MM.1S (cell line): Measurements from ENCODE around the gene USF3.

ENCODE experiments used
- DNase-seq: peaks from one replicate; pipeline ENCODE4 v3.0.0-alpha.2; 2015
- H2AFZ ChIP-seq: fragments of 300-600 bp; sonication (generic); 2 replicates; pipeline ENCODE4 v1.6.0; 2016; ENCODE audit warnings: antibody characterized with exemption, low read length
- H3F3A ChIP-seq: fragments of 300-600 bp; sonication (generic); 2 replicates; pipeline ENCODE4 v1.6.1; 2016; ENCODE audit warnings: mild to moderate bottlenecking, antibody characterized with exemption, low read length, moderate library complexity, mixed read lengths; ENCODE audit not compliant: insufficient read depth
- H3K27ac ChIP-seq: fragments of 300-600 bp; sonication (generic); 2 replicates; pipeline ENCODE4 v1.5.1; 2016; ENCODE audit warnings: mild to moderate bottlenecking, low read length
- H3K27me3 ChIP-seq: fragments of 300-600 bp; sonication (generic); replicated peaks from 2 replicates; pipeline ENCODE4 v1.6.0; 2016; ENCODE audit warnings: low read length; ENCODE audit not compliant: insufficient read depth
- H3K36me3 ChIP-seq: fragments of 300-600 bp; sonication (generic); replicated peaks from 2 replicates; pipeline ENCODE4 v1.6.1; 2016; ENCODE audit warnings: mild to moderate bottlenecking, low read length, mixed read lengths; ENCODE audit not compliant: insufficient read depth
- H3K4me1 ChIP-seq: fragments of 300-600 bp; sonication (generic); 2 replicates; pipeline ENCODE4 v1.6.1; 2016; ENCODE audit warnings: low read length, mixed read lengths
- H3K4me2 ChIP-seq: fragments of 300-600 bp; sonication (generic); 2 replicates; pipeline ENCODE4 v1.6.0; 2016; ENCODE audit warnings: low read depth, low read length
- H3K4me3 ChIP-seq: fragments of 300-600 bp; sonication (generic); 2 replicates; pipeline ENCODE4 v1.5.1; 2016; ENCODE audit warnings: low read length, mixed read lengths
- H3K79me2 ChIP-seq: fragments of 300-600 bp; sonication (generic); 2 replicates; pipeline ENCODE4 v1.6.1; 2016; ENCODE audit warnings: mixed run types, low read length, mixed read lengths
- H3K9ac ChIP-seq: fragments of 300-600 bp; sonication (generic); 2 replicates; pipeline ENCODE4 v1.6.1; 2016; ENCODE audit warnings: low read length, mixed read lengths
- H3K9me2 ChIP-seq: fragments of 300-600 bp; sonication (generic); replicated peaks from 2 replicates; pipeline ENCODE4 v1.6.1; 2016; ENCODE audit warnings: mild to moderate bottlenecking, low read length, mixed read lengths; ENCODE audit not compliant: insufficient read depth
- H3K9me3 ChIP-seq: fragments of 300-600 bp; sonication (generic); replicated peaks from 2 replicates; pipeline ENCODE4 v1.6.1; 2016; ENCODE audit warnings: mild to moderate bottlenecking, low read length, mixed read lengths; ENCODE audit not compliant: insufficient read depth
- H4K20me1 ChIP-seq: fragments of 300-600 bp; sonication (generic); 2 replicates; pipeline ENCODE4 v1.6.1; 2016; ENCODE audit warnings: mild to moderate bottlenecking, low read length, moderate library complexity, mixed read lengths; ENCODE audit not compliant: insufficient read depth
- CTCF ChIP-seq: fragments of 300-600 bp; sonication (generic); IDR thresholded peaks from 2 replicates; pipeline ENCODE4 v1.5.1; 2016; ENCODE audit warnings: antibody characterized with exemption, low read length, mixed read lengths
- EZH2 ChIP-seq: fragments of 300-600 bp; sonication (generic); optimal IDR thresholded peaks from 2 replicates; pipeline ENCODE3; 2017; ENCODE audit warnings: low read depth, mild to moderate bottlenecking, antibody characterized with exemption, low read length, mixed read lengths
- EZH2phosphoT487 ChIP-seq: fragments of 300-600 bp; sonication (generic); IDR thresholded peaks from 2 replicates; pipeline ENCODE4 v1.6.1; 2018; ENCODE audit warnings: antibody characterized with exemption, low read length

USF3 gene

GRCh38 chr3:113695786-113696645 lies at the start of gene USF3:
TSS of gene USF3 (minus strand) at chr3:113696642. CDS start at chr3:113674878, 21,764 bp downstream.
- Histone ChIP-seq H3K9ac (peak within 1 kb of the TSS; percentile 86), H3K27me3 (no peaks in the 10 kb centered on the region), H3K36me3 (no peaks in the 10 kb centered on the region), H3K4me2 (peak within 1 kb of the TSS; percentile 86), H3K27ac (peak within 1 kb of the TSS; percentile 73; the same call in 1 of the 2 replicates), H3K9me3 (no peaks in the 10 kb centered on the region), H3K4me3 (peak within 1 kb of the TSS; percentile 94), H3K79me2 (peaks cover 47% of the 10 kb centered on the region), H4K20me1 (no peaks in the 10 kb centered on the region), H3K4me1 (peaks cover 11% of the 10 kb centered on the region), H2AFZ (peak within 1 kb of the TSS; percentile 98), H3K9me2 (no peaks in the 10 kb centered on the region), H3F3A (peaks cover 5% of the 10 kb centered on the region; the same call in 1 of the 2 replicates)
- TF ChIP-seq EZH2phosphoT487 = no peak
- TF ChIP-seq CTCF = no peak
- TF ChIP-seq EZH2 = no peak
- DNase-seq = peak; percentile 79

- peak within 1 kb of the TSS; percentile 99 for H3K9ac ChIP-seq
- peaks cover 90% of the 10 kb centered on the region for H3K79me2 ChIP-seq
- TF ChIP-seq CTCF (no peak; the same call in 1 of the 2 replicates), EZH2 (no peak)
- H3K4me3 ChIP-seq = peak within 1 kb of the TSS; percentile 96
- no peaks in the 10 kb centered on the region for H3K9me3 ChIP-seq
- peaks cover 60% of the 10 kb centered on the region for H3F3A ChIP-seq
- H3K4me1 ChIP-seq = peaks cover 20% of the 10 kb centered on the region
- no peaks in the 10 kb centered on the region for H3K36me3 ChIP-seq
- peak within 1 kb of the TSS; percentile 100 for H3K27ac ChIP-seq
- peak; percentile 89 for DNase-seq
- peaks cover 26% of the 10 kb centered on the region for H4K20me1 ChIP-seq
- H3K9me2 ChIP-seq = no peaks in the 10 kb centered on the region
- peak within 1 kb of the TSS; percentile 94 for H3K4me2 ChIP-seq
- no peaks in the 10 kb centered on the region for H3K27me3 ChIP-seq
- H2AFZ ChIP-seq = peak within 1 kb of the TSS; percentile 88
These were observed 49.5 kb upstream of the USF3 start, which contains the start of gene NAA50 for GRCh38 chr3:113745756-113746547. TSS of gene NAA50 (minus strand) at chr3:113746249. CDS start at chr3:113745949, 300 bp downstream.

DNA sequence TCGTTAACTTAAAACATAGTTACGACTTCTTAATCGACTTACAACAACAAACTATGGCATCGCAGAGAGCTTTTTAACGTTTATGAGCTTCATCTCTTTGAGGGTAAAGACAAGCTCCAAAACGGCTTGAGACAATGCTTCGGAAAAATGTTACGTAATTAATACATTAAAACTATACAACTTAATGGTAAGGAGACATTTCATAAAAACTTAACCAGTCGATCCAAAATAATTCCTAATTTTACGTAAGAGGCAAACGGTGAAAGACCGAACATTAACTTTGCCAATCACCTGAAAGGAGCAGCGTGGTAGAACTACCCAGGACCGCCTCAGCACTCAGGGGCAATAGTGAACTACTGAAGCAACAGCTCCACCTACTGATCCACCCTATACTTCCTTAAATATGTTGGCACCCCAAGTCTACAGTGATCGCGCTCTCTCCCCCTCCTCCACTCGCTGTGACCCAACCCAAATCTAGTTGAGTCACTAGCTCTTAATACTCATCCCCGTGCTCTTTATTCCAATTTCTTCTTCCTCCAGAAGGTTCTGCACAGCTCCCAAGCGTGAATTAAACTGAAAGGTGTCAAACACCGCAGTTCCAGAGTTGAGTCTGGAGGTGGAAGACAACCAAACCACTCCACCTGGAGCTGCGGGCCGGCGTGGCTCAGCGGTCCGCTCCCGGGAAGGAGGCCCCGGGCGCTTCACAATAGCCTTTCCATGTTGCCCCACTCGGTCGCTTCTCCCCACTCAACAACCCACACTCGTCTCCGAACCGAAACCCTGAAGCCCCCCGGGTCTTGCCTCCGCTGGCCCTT lies 48.7 kb upstream of the USF3 start:
- peaks cover 23% of the 10 kb centered on the region for H3K4me1 ChIP-seq
- H3K4me3 ChIP-seq = peak overlapping the region; percentile 96
- peaks cover 34% of the 10 kb centered on the region for H4K20me1 ChIP-seq
- peaks cover 90% of the 10 kb centered on the region for H3K79me2 ChIP-seq
- DNase-seq = peak; percentile 90
- H3K27ac ChIP-seq = peak overlapping the region; percentile 100
- H3K4me2 ChIP-seq = peak overlapping the region; percentile 92
- H3F3A ChIP-seq = peaks cover 60% of the 10 kb centered on the region
- peak overlapping the region; percentile 99 for H3K9ac ChIP-seq
- TF ChIP-seq CTCF (peak; percentile 60), EZH2 (no peak), EZH2phosphoT487 (no peak)
- no peaks in the 10 kb centered on the region for H3K36me3 ChIP-seq
- H3K27me3 ChIP-seq = no peaks in the 10 kb centered on the region
- H2AFZ ChIP-seq = peak overlapping the region; percentile 88
- H3K9me2 ChIP-seq = no peaks in the 10 kb centered on the region
- no peaks in the 10 kb centered on the region for H3K9me3 ChIP-seq
